Type B pancreatic cell (in vitro differentiated cells): ENCODE measurements around the gene MPPED1. TPM values are rescaled to one million over a fixed set of nuclear protein-coding genes. Genes with fewer than 3 reads are reported as not detected.

Experiments used
- DNase-seq: peaks from one replicate; pipeline ENCODE4 v3.0.0; 2021; ENCODE audit warnings: mixed read lengths; ENCODE audit not compliant: unreplicated experiment; ENCODE audit errors: extremely low spot score
- H3K27ac Mint-ChIP-seq: 2 replicates; pipeline ENCODE4 v1.8.0; 2021; ENCODE audit warnings: mild to moderate bottlenecking, mixed read lengths
- H3K27me3 Mint-ChIP-seq: 2 replicates; pipeline ENCODE4 v1.8.0; 2021; ENCODE audit warnings: mixed read lengths
- H3K36me3 Mint-ChIP-seq: 2 replicates; pipeline ENCODE4 v1.8.0; 2021; ENCODE audit warnings: mixed read lengths
- H3K4me1 Mint-ChIP-seq: one replicate; pipeline ENCODE4 v1.8.0; 2021; ENCODE audit warnings: mixed read lengths; ENCODE audit not compliant: unreplicated experiment
- H3K4me3 Mint-ChIP-seq: 2 replicates; pipeline ENCODE4 v1.8.0; 2021; ENCODE audit warnings: mild to moderate bottlenecking, mixed read lengths
- H3K9me3 Mint-ChIP-seq: 2 replicates; pipeline ENCODE4 v1.8.0; 2021; ENCODE audit warnings: mixed read lengths
- total RNA-seq: library from RNA; stranded (reverse); gene quantifications from 2 replicates; pipeline ENCODE4 v1.2.1, GENCODE V29; 2021; ENCODE audit warnings: low replicate concordance
- TF ChIP-seq, protein P1 (sequence below): fragments of 200-600 bp; sonication (generic); conservative IDR thresholded peaks from 2 replicates; pipeline ENCODE4 v1.5.0; 2021; ENCODE audit warnings: antibody characterized with exemption, mild to moderate bottlenecking

MPPED1 gene
- total RNA-seq, 1 donor from 2014 or later: 1.2 TPM

DNA sequence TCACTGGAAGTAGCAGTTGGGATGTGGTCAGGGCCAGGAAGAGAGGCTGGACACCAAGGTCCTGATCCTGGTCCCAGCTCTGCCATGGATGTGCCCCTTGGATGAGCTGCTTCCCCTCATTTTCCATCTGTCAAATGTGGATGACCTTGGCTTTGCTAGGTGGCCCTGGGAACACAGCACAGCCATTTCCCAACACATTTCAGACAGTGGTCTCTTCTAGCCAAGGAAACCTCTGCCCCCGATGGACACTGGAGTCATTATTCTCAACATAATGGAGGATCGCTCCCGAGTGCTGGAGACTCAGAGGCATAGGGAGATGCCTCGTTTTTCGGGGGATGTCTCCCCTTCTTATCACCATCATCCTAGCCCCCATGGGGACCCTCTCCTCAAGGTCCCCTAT lies 13.6 kb upstream of the MPPED1 start:
- H3K4me1 Mint-ChIP-seq: peaks cover 10% of the 10 kb centered on the region
- peaks cover 10% of the 10 kb centered on the region for H3K27me3 Mint-ChIP-seq
- H3K9me3 Mint-ChIP-seq: peaks cover 5% of the 10 kb centered on the region
- TF ChIP-seq, protein P1, sequence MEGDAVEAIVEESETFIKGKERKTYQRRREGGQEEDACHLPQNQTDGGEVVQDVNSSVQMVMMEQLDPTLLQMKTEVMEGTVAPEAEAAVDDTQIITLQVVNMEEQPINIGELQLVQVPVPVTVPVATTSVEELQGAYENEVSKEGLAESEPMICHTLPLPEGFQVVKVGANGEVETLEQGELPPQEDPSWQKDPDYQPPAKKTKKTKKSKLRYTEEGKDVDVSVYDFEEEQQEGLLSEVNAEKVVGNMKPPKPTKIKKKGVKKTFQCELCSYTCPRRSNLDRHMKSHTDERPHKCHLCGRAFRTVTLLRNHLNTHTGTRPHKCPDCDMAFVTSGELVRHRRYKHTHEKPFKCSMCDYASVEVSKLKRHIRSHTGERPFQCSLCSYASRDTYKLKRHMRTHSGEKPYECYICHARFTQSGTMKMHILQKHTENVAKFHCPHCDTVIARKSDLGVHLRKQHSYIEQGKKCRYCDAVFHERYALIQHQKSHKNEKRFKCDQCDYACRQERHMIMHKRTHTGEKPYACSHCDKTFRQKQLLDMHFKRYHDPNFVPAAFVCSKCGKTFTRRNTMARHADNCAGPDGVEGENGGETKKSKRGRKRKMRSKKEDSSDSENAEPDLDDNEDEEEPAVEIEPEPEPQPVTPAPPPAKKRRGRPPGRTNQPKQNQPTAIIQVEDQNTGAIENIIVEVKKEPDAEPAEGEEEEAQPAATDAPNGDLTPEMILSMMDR: no peak
- no peak for DNase-seq
- H3K27ac Mint-ChIP-seq: no peak overlapping the region
- H3K4me3 Mint-ChIP-seq: no peak overlapping the region
- H3K36me3 Mint-ChIP-seq: no peaks in the 10 kb centered on the region

DNA sequence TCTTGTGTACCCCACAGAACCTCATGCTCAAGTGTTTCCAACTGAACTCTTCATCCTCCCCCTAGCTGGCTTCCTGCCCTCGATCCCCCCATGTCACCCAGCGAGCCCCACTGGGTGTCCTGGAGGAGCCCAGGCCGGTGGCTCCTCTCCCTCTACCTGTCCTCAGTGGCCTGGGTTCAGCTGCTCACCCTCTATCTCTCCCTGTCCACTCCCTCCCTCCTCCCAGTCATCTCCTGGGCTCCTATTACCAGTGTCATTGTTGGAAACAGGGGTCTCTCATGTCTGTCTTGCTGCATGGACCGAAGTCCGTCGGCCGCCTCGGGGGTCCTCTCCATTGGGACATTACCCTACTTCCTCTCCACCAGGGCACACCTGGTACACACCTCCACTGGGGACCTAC lies 12.9 kb upstream of the MPPED1 start:
- DNase-seq: no peak
- TF ChIP-seq, protein P1: no peak
- Mint-ChIP-seq H3K27ac (no peak overlapping the region), H3K27me3 (peaks cover 10% of the 10 kb centered on the region), H3K4me1 (peaks cover 4% of the 10 kb centered on the region), H3K4me3 (no peak overlapping the region), H3K36me3 (no peaks in the 10 kb centered on the region), H3K9me3 (no peaks in the 10 kb centered on the region)

DNA sequence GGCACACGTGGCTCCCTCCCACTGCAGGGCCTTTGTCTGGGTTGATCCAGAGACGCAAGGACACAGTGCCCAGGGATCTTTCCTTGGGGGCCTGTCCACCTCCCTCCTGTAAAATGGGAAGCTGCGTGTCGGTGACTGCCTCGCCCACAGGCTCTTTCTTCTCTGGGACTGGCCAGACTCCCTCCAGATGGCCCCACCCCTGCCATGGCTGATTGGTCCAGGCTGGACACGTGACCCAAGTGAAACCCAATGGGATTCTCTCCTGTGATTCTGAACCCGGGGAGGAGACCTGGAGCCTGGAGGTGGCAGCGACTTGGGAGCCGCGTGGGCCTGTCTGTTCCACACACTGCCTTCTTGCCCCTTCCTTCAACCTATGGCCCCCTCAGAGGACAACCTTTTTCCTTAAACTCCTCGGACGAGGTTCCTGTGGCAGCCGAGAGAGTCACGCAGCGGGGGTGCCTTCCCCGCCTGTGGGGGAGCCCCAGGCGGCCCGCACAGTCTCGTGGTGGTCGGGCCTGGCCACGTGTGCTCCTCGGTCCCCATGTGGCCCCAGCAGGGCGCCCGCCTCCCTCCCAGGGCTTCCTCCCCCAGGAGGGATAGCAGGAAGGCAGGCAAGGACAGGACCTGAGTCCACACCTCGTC lies 12.4 kb upstream of the MPPED1 start:
- Mint-ChIP-seq H3K27me3 (peaks cover 13% of the 10 kb centered on the region), H3K4me1 (peaks cover 4% of the 10 kb centered on the region), H3K4me3 (no peak overlapping the region), H3K27ac (no peak overlapping the region), H3K9me3 (no peaks in the 10 kb centered on the region), H3K36me3 (no peaks in the 10 kb centered on the region)
- TF ChIP-seq, protein P1: no peak
- DNase-seq: no peak

DNA sequence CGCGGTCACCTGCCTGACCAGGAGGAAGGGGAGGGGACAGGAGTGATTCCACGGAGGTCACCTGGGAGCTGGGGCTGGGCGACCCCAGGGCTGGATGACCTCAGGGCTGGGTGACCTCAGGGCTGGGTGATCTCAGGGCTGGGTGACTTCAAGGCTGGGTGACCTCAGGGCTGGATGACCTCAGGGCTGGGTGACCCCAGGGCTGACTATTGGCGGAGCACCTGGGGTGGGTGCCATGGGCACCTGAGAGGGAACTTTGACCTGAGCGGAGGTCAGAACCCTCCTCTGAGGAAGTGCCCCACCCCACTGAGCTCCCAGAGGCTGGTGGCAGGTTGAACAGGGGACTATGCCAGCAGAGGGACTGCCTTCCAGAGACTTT lies 11.8 kb upstream of the MPPED1 start:
- TF ChIP-seq, protein P1: no peak
- DNase-seq: no peak
- H3K27ac Mint-ChIP-seq: no peak overlapping the region
- no peaks in the 10 kb centered on the region for H3K9me3 Mint-ChIP-seq
- no peak overlapping the region for H3K4me3 Mint-ChIP-seq
- peaks cover 4% of the 10 kb centered on the region for H3K4me1 Mint-ChIP-seq
- peaks cover 14% of the 10 kb centered on the region for H3K27me3 Mint-ChIP-seq
- no peaks in the 10 kb centered on the region for H3K36me3 Mint-ChIP-seq

DNA sequence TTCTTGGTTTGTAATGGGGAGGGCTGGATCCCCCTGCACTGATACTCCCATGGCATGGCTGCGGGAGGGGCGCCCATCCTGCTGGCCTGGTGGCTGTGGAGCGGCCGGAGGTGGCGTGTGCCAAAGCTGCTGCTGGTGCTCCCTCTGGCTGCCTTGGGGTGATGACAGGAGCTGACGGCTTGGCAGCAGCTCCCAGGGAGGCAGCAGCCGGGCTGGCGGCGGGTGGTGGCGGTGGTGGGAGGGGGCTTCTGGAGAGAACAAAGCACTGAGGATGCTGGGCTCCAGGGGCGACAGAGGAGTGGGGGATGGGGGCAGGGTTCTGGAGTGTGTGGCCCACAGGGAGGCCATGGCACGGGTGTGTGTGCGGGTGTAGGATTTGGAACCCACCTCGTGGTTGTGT lies 11.4 kb upstream of the MPPED1 start:
- Mint-ChIP-seq H3K36me3 (no peaks in the 10 kb centered on the region), H3K4me1 (peaks cover 4% of the 10 kb centered on the region), H3K9me3 (no peaks in the 10 kb centered on the region), H3K27me3 (peaks cover 14% of the 10 kb centered on the region), H3K27ac (no peak overlapping the region), H3K4me3 (no peak overlapping the region)
- TF ChIP-seq, protein P1: no peak
- no peak for DNase-seq

DNA sequence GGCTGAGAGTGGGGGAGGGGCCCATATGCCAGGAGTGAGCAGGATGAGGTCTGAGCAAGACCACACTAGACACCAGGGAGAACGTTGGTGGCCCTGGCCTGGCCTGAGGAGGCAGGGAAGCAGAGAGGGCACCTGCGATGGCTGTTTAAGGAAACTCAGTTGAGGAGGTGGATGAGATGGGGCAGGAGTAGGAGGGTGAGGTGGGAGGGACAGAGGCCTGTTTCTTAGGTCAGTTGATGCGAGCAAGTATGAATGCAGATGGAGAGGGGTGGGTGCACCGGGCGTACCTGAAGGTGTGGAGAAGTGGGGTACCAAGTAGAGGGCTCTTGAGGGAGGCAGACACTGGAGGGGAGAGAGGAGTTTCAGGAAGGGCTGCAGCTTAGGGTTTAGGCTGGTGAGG lies 10.6 kb upstream of the MPPED1 start:
- H3K4me1 Mint-ChIP-seq: peaks cover 4% of the 10 kb centered on the region

More for the DNA sequence above, 10.6 kb upstream of the MPPED1 start:
- Mint-ChIP-seq H3K36me3 (no peaks in the 10 kb centered on the region), H3K27ac (no peak overlapping the region), H3K27me3 (peaks cover 14% of the 10 kb centered on the region), H3K4me3 (no peak overlapping the region), H3K9me3 (no peaks in the 10 kb centered on the region)
- TF ChIP-seq, protein P1: no peak
- DNase-seq: no peak
